Stimulated activated effector memory CD8-positive, alpha-beta T cell treated with anti-CD3 and anti-CD28 coated beads, Interleukin-12 subunit alpha, Interleukin-12 subunit beta, amount 100 ng/mL, for 72 hours (primary cell): ENCODE data around the gene LARP1.
"Not testable (repeated sequence)": the region's sequence is repeated elsewhere in the genome, so short reads cannot be mapped to it uniquely, and the experiment has no call there.

ENCODE experiments used
- ATAC-seq: fragments of 150-1000 bp; cut with Tn5 transposase; 2 replicates; pipeline ENCODE4 v1.10.0; 2021
- DNase-seq, 2 donors: peaks; one replicate each; pipeline ENCODE4 v3.0.0; 2021 to 2022; ENCODE audit warnings: low spot score in 2 of 2
- H3K27ac Mint-ChIP-seq: one replicate; pipeline ENCODE4 v1.8.0; 2022; ENCODE audit warnings: mild to moderate bottlenecking, mixed read lengths
- H3K36me3 Mint-ChIP-seq: one replicate; pipeline ENCODE4 v1.8.0; 2022; ENCODE audit warnings: mild to moderate bottlenecking, mixed read lengths
- H3K4me1 Mint-ChIP-seq: one replicate; pipeline ENCODE4 v1.8.0; 2022; ENCODE audit warnings: mixed read lengths
- H3K4me3 Mint-ChIP-seq: one replicate; pipeline ENCODE4 v1.8.0; 2022; ENCODE audit warnings: mild to moderate bottlenecking, mixed read lengths
- H3K9me3 Mint-ChIP-seq: one replicate; pipeline ENCODE4 v1.8.0; 2022; ENCODE audit warnings: mixed read lengths

The LARP1 gene

GRCh38 chr5:154751854-154752253 is 3.3 kb upstream of the LARP1 start:
- H3K36me3 Mint-ChIP-seq = peaks cover 6% of the 10 kb centered on the region
- H3K27ac Mint-ChIP-seq = no peak overlapping the region
- no peak for DNase-seq
- peaks cover 12% of the 10 kb centered on the region for H3K4me1 Mint-ChIP-seq
- H3K9me3 Mint-ChIP-seq = no peaks in the 10 kb centered on the region
- ATAC-seq = no peak
- no peak overlapping the region for H3K4me3 Mint-ChIP-seq

- DNase-seq (no peak), ATAC-seq (no peak)
- H3K4me3 Mint-ChIP-seq = peak overlapping the region; percentile 91
- H3K4me1 Mint-ChIP-seq = peaks cover 29% of the 10 kb centered on the region
- peaks cover 24% of the 10 kb centered on the region for H3K36me3 Mint-ChIP-seq
- no peaks in the 10 kb centered on the region for H3K9me3 Mint-ChIP-seq
- peak overlapping the region; percentile 96 for H3K27ac Mint-ChIP-seq
Observed at GRCh38 chr5:154753792-154754191, 1.4 kb upstream of the LARP1 start.

GRCh38 chr5:154754460-154755360 is 467 bp upstream of the LARP1 start:
- Mint-ChIP-seq H3K4me1 (peaks cover 38% of the 10 kb centered on the region), H3K9me3 (no peaks in the 10 kb centered on the region), H3K36me3 (peaks cover 30% of the 10 kb centered on the region), H3K4me3 (peak overlapping the region; percentile 91), H3K27ac (peak overlapping the region; percentile 96)
- DNase-seq (peak; percentile 97 to 99), ATAC-seq (peak; percentile 90)

- peak; percentile 21 to 71 for DNase-seq
- peaks cover 44% of the 10 kb centered on the region for H3K4me1 Mint-ChIP-seq
- H3K4me3 Mint-ChIP-seq = peak overlapping the region; percentile 91
- peaks cover 34% of the 10 kb centered on the region for H3K36me3 Mint-ChIP-seq
- H3K27ac Mint-ChIP-seq = peak overlapping the region; percentile 93
- no peak for ATAC-seq
- no peaks in the 10 kb centered on the region for H3K9me3 Mint-ChIP-seq
Observed at GRCh38 chr5:154756009-154756867, 1.1 kb downstream of the LARP1 start.

GRCh38 chr5:154756868-154757813 is 2.0 kb downstream of the LARP1 start:
- ATAC-seq = no peak

GRCh38 chr5:154757814-154758406 is 2.7 kb downstream of the LARP1 start:
- ATAC-seq = peak; percentile 36
- peaks cover 46% of the 10 kb centered on the region for H3K36me3 Mint-ChIP-seq
- peak overlapping the region; percentile 93 for H3K27ac Mint-ChIP-seq
- DNase-seq = peak in 1 of 2 donors; percentile 20
- H3K4me1 Mint-ChIP-seq = peaks cover 59% of the 10 kb centered on the region
- H3K9me3 Mint-ChIP-seq = no peaks in the 10 kb centered on the region
- H3K4me3 Mint-ChIP-seq = peak overlapping the region; percentile 91

More at GRCh38 chr5:154756868-154757813, 2.0 kb downstream of the LARP1 start:
- H3K27ac Mint-ChIP-seq = peak overlapping the region; percentile 93
- H3K36me3 Mint-ChIP-seq = peaks cover 43% of the 10 kb centered on the region
- H3K4me1 Mint-ChIP-seq = peaks cover 54% of the 10 kb centered on the region
- peak overlapping the region; percentile 91 for H3K4me3 Mint-ChIP-seq
- H3K9me3 Mint-ChIP-seq = no peaks in the 10 kb centered on the region
- DNase-seq = peak; percentile 18 to 58

GRCh38 chr5:154758493-154758892 is 3.3 kb downstream of the LARP1 start:
- no peak for DNase-seq
- peak overlapping the region; percentile 91 for H3K4me3 Mint-ChIP-seq
- peak overlapping the region; percentile 93 for H3K27ac Mint-ChIP-seq
- H3K4me1 Mint-ChIP-seq = peaks cover 60% of the 10 kb centered on the region
- peaks cover 46% of the 10 kb centered on the region for H3K36me3 Mint-ChIP-seq
- H3K9me3 Mint-ChIP-seq = no peaks in the 10 kb centered on the region
- ATAC-seq = no peak

- Mint-ChIP-seq H3K9me3 (no peaks in the 10 kb centered on the region), H3K27ac (peak overlapping the region; percentile 93), H3K4me1 (peaks cover 59% of the 10 kb centered on the region), H3K36me3 (peaks cover 46% of the 10 kb centered on the region), H3K4me3 (peak overlapping the region; percentile 91)
- DNase-seq = no peak
- ATAC-seq = no peak
Observed at GRCh38 chr5:154758977-154759376, 3.8 kb downstream of the LARP1 start.

- peak overlapping the region; percentile 91 for H3K4me3 Mint-ChIP-seq
- peaks cover 50% of the 10 kb centered on the region for H3K36me3 Mint-ChIP-seq
- H3K4me1 Mint-ChIP-seq = peaks cover 57% of the 10 kb centered on the region
- not testable (repeated sequence) for H3K9me3 Mint-ChIP-seq, H3K27ac Mint-ChIP-seq, DNase-seq, ATAC-seq
Observed at GRCh38 chr5:154759868-154760267, 4.7 kb downstream of the LARP1 start.

GRCh38 chr5:154761046-154761736 is 6.0 kb downstream of the LARP1 start:
- DNase-seq (no peak), ATAC-seq (no peak)
- Mint-ChIP-seq H3K9me3 (no peaks in the 10 kb centered on the region), H3K27ac (peak overlapping the region; percentile 58), H3K36me3 (peaks cover 56% of the 10 kb centered on the region), H3K4me1 (peaks cover 70% of the 10 kb centered on the region), H3K4me3 (peak overlapping the region; percentile 91)

GRCh38 chr5:154762261-154762660 is 7.1 kb downstream of the LARP1 start:
- ATAC-seq = no peak
- peaks cover 79% of the 10 kb centered on the region for H3K4me1 Mint-ChIP-seq
- peak overlapping the region; percentile 58 for H3K27ac Mint-ChIP-seq
- no peak for DNase-seq
- H3K9me3 Mint-ChIP-seq = no peaks in the 10 kb centered on the region
- peaks cover 45% of the 10 kb centered on the region for H3K36me3 Mint-ChIP-seq
- H3K4me3 Mint-ChIP-seq = no peak overlapping the region

- no peaks in the 10 kb centered on the region for H3K9me3 Mint-ChIP-seq
- DNase-seq (no peak), ATAC-seq (no peak)
- peaks cover 41% of the 10 kb centered on the region for H3K36me3 Mint-ChIP-seq
- peaks cover 79% of the 10 kb centered on the region for H3K4me1 Mint-ChIP-seq
- peak overlapping the region; percentile 58 for H3K27ac Mint-ChIP-seq
- no peak overlapping the region for H3K4me3 Mint-ChIP-seq
Observed at GRCh38 chr5:154762700-154763099, 7.5 kb downstream of the LARP1 start.

GRCh38 chr5:154764967-154765366 is 9.8 kb downstream of the LARP1 start:
- Mint-ChIP-seq H3K36me3 (peaks cover 31% of the 10 kb centered on the region), H3K4me3 (no peak overlapping the region), H3K4me1 (peaks cover 76% of the 10 kb centered on the region), H3K27ac (peak overlapping the region; percentile 35), H3K9me3 (no peaks in the 10 kb centered on the region)
- ATAC-seq = no peak
- DNase-seq = no peak
